Activated CD8-positive, alpha-beta T cell treated with anti-CD3 and anti-CD28 coated beads for 36 hours (primary cell): Measurements from ENCODE around the gene DNAAF2. TPM values are rescaled to one million over a fixed set of nuclear protein-coding genes. Genes with fewer than 3 reads are reported as not detected.
"Not testable (repeated sequence)": the region's sequence is repeated elsewhere in the genome, so short reads cannot be mapped to it uniquely, and the experiment has no call there.

ENCODE experiments used
- ATAC-seq: fragments of 200-7000 bp; cut with Tn5 transposase; one replicate; pipeline ENCODE4 v1.10.0; 2021; ENCODE audit warnings: mild to moderate bottlenecking, moderate library complexity
- CTCF ChIA-PET: fragments of 350-600 bp; sonication (Branson Sonifier 250); formaldehyde crosslinking; loops from one replicate; lab custom pipeline; 2021; ENCODE audit warnings: antibody characterized with exemption; lab: Charles Lee
- POLR2A ChIA-PET: fragments of 350-600 bp; sonication (Branson Sonifier 250); formaldehyde crosslinking; loops from one replicate; lab custom pipeline; 2021; ENCODE audit warnings: antibody characterized with exemption; lab: Charles Lee
- DNase-seq: peaks from one replicate; pipeline ENCODE4 v3.0.0-alpha.2; 2020
- H3K27ac Mint-ChIP-seq: one replicate; pipeline ENCODE4 v1.8.0; 2021; ENCODE audit warnings: mild to moderate bottlenecking, mixed read lengths
- H3K27me3 Mint-ChIP-seq: one replicate; pipeline ENCODE4 v1.8.0; 2021; ENCODE audit warnings: mixed read lengths
- H3K36me3 Mint-ChIP-seq: one replicate; pipeline ENCODE4 v1.8.0; 2021; ENCODE audit warnings: low read depth, mixed read lengths
- H3K4me1 Mint-ChIP-seq: one replicate; pipeline ENCODE4 v1.8.0; 2021; ENCODE audit warnings: low read depth, mixed read lengths
- H3K4me3 Mint-ChIP-seq: one replicate; pipeline ENCODE4 v1.8.0; 2021; ENCODE audit warnings: mild to moderate bottlenecking, moderate library complexity, mixed read lengths
- H3K9me3 Mint-ChIP-seq: one replicate; pipeline ENCODE4 v1.8.0; 2021; ENCODE audit warnings: mixed read lengths
- intact Hi-C: fragments of 100-400 bp; cut with micrococcal nuclease; formaldehyde crosslinking; loops from one replicate; pipeline ENCODE4 v1.10.0; 2022
- total RNA-seq, 2 experiments: library from RNA; stranded (reverse); gene quantifications; one replicate each; pipeline ENCODE4 v1.2.3, GENCODE V29; 2021
- TF ChIP-seq, protein P1 (sequence below): fragments of 200-600 bp; IDR thresholded peaks from one replicate; pipeline ENCODE4 v1.8.0; 2022; ENCODE audit warnings: antibody characterized with exemption, mild to moderate bottlenecking

The DNAAF2 gene
- total RNA-seq, 2 experiments from 2014 or later: 10.4 to 11.0 TPM

GRCh38 chr14:49622022-49622607, 12.9 kb downstream of the DNAAF2 start:
- Mint-ChIP-seq H3K36me3 (peaks cover 70% of the 10 kb centered on the region), H3K4me3 (peak overlapping the region; percentile 90), H3K27me3 (no peaks in the 10 kb centered on the region), H3K9me3 (no peaks in the 10 kb centered on the region), H3K4me1 (peaks cover 50% of the 10 kb centered on the region), H3K27ac (peak overlapping the region; percentile 98)
- ChIA-PET CTCF (interaction anchor here (1.3 to 3.9 kb wide), 5 partner anchors 11 to 240 kb away, joined by 3 to 30 read pairs (median 15); partner anchors contain the start of genes DNAAF2 and RPS29), POLR2A (interaction anchor here (1.9 to 5.7 kb wide), 8 partner anchors 8 to 36 kb away, joined by 4 to 60 read pairs (median 24); partner anchors contain the start of genes DNAAF2, LRR1 and RPS29)
- intact Hi-C loops: loop anchor here (10.0 kb wide), 1 partner anchor 493 kb away; the partner anchor contains the start of gene VCPKMT
- no peak for DNase-seq
- TF ChIP-seq, protein P1, sequence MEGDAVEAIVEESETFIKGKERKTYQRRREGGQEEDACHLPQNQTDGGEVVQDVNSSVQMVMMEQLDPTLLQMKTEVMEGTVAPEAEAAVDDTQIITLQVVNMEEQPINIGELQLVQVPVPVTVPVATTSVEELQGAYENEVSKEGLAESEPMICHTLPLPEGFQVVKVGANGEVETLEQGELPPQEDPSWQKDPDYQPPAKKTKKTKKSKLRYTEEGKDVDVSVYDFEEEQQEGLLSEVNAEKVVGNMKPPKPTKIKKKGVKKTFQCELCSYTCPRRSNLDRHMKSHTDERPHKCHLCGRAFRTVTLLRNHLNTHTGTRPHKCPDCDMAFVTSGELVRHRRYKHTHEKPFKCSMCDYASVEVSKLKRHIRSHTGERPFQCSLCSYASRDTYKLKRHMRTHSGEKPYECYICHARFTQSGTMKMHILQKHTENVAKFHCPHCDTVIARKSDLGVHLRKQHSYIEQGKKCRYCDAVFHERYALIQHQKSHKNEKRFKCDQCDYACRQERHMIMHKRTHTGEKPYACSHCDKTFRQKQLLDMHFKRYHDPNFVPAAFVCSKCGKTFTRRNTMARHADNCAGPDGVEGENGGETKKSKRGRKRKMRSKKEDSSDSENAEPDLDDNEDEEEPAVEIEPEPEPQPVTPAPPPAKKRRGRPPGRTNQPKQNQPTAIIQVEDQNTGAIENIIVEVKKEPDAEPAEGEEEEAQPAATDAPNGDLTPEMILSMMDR: no peak
- ATAC-seq: no peak

GRCh38 chr14:49621114-49621881, 13.7 kb downstream of the DNAAF2 start:
- ATAC-seq: peak; percentile 19
- CTCF ChIA-PET: interaction anchor here (1.3 to 3.9 kb wide), 11 partner anchors 9 to 241 kb away, joined by 3 to 30 read pairs (median 6); partner anchors contain the start of genes DNAAF2, KLHDC1, KLHDC2 and RPS29
- Mint-ChIP-seq H3K9me3 (no peaks in the 10 kb centered on the region), H3K36me3 (peaks cover 68% of the 10 kb centered on the region), H3K4me3 (peak overlapping the region; percentile 90), H3K4me1 (peaks cover 48% of the 10 kb centered on the region), H3K27ac (peak overlapping the region; percentile 98), H3K27me3 (no peaks in the 10 kb centered on the region)
- intact Hi-C loops: loop anchor here (2.0 to 10.0 kb wide), 2 partner anchors 14 to 494 kb away; partner anchors contain the start of genes DNAAF2 and VCPKMT
- TF ChIP-seq, protein P1: no peak
- POLR2A ChIA-PET: interaction anchor here (0.6 to 5.7 kb wide), 17 partner anchors 8 to 460 kb away, joined by 3 to 60 read pairs (median 6); partner anchors contain the start of genes DNAAF2, KLHDC2, LRR1 and NEMF
- DNase-seq: peak; percentile 78

DNA sequence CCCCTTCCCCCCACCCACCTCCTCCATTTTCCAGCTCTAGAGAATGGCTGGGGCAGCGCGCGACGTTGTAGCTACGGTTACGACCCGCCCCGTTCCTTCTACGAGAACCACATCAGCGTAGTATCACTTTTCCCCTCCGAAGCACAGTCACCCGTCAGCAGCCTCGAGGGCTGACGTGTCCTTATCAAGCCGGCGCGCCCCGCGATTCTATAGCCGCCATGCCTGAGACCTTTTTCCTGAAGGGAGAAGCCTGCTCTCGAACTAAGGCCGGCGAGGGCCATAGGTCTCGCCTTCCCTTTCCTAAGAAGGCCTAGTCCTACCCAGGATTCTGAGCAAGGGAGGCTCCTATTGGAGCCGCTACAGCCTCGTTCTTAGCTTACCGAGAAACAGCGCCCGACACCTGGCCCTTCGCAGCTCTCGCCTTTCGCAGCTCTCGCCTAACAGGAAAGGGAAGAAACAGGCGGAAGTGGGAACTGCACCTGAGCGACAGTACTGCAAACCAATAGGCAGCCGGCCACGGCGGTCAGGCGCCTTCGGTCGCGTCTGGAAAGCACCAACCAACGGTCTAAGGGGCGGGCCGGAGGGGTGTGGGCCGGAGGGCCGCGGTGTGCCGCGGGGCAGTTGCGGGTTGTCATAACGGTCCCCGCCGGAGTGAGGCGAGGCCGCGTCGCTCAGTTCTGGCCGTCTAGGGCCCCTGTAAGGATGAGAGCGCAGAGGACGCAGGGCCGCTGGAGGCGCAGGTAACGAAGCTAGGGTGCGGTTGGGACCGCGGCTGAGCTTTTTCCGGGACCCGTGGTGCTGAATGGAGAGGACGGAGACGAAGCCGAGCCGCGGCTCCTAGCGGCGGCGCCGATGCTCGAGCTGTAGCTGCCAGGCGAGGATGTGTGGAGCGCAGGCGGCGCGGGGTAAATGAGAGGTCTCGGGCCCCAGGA, 14.6 kb downstream of the DNAAF2 start, which contains the start of the genes MGAT2 and RPL36AL:
Gene MGAT2 (plus strand): TSS at position 618 of the 932 bp plus-strand sequence. CDS start 470 bp downstream, outside the sequence.
Gene RPL36AL (minus strand): TSS at position 445 of the 932 bp plus-strand sequence. CDS start 1,522 bp downstream, outside the sequence.
- no peaks in the 10 kb centered on the region for H3K27me3 Mint-ChIP-seq
- ATAC-seq (peak; percentile 91), DNase-seq (peak; percentile 95)
- H3K27ac Mint-ChIP-seq: peak within 1 kb of the TSS; percentile 98
- H3K4me1 Mint-ChIP-seq: peaks cover 44% of the 10 kb centered on the region
- H3K36me3 Mint-ChIP-seq: peaks cover 67% of the 10 kb centered on the region
- TF ChIP-seq, protein P1: no peak
- intact Hi-C loops: loop anchor here (2.0 to 10.0 kb wide), 2 partner anchors 14 to 494 kb away; partner anchors contain the start of genes DNAAF2 and VCPKMT
- POLR2A ChIA-PET: interaction anchor here (0.6 to 5.7 kb wide), 21 partner anchors 9 to 461 kb away, joined by 3 to 60 read pairs (median 4); partner anchors contain the start of genes DNAAF2, KLHDC1, KLHDC2 and LRR1
- no peaks in the 10 kb centered on the region for H3K9me3 Mint-ChIP-seq
- CTCF ChIA-PET: interaction anchor here (0.7 to 3.9 kb wide), 19 partner anchors 8 to 242 kb away, joined by 3 to 30 read pairs (median 4); partner anchors contain the start of genes DNAAF2, KLHDC1, KLHDC2 and POLE2
- H3K4me3 Mint-ChIP-seq: peak within 1 kb of the TSS; percentile 90

GRCh38 chr14:49619730-49620129, 15.3 kb downstream of the DNAAF2 start:
- intact Hi-C loops: loop anchor here (1.0 to 10.0 kb wide), 3 partner anchors 15 to 495 kb away; partner anchors contain the start of genes DNAAF2 and VCPKMT
- POLR2A ChIA-PET: interaction anchor here (0.6 to 5.7 kb wide), 13 partner anchors 9 to 245 kb away, joined by 3 to 60 read pairs (median 11); partner anchors contain the start of genes DNAAF2, KLHDC1, LRR1 and NEMF
- H3K27ac Mint-ChIP-seq: peak overlapping the region; percentile 98
- TF ChIP-seq, protein P1: no peak
- DNase-seq (no peak), ATAC-seq (no peak)
- H3K36me3 Mint-ChIP-seq: peaks cover 66% of the 10 kb centered on the region
- CTCF ChIA-PET: interaction anchor here (0.7 to 3.9 kb wide), 16 partner anchors 9 to 242 kb away, joined by 3 to 30 read pairs (median 4); partner anchors contain the start of genes DNAAF2, KLHDC1, KLHDC2 and POLE2
- H3K27me3 Mint-ChIP-seq: no peaks in the 10 kb centered on the region
- no peaks in the 10 kb centered on the region for H3K9me3 Mint-ChIP-seq
- H3K4me3 Mint-ChIP-seq: peak overlapping the region; percentile 90
- H3K4me1 Mint-ChIP-seq: peaks cover 39% of the 10 kb centered on the region

GRCh38 chr14:49619273-49619672, 15.8 kb downstream of the DNAAF2 start:
- not testable (repeated sequence) for ATAC-seq, DNase-seq, H3K27me3 Mint-ChIP-seq, H3K9me3 Mint-ChIP-seq
- Mint-ChIP-seq H3K4me3 (peak overlapping the region; percentile 90), H3K36me3 (peaks cover 63% of the 10 kb centered on the region), H3K27ac (peak overlapping the region; percentile 98), H3K4me1 (peaks cover 36% of the 10 kb centered on the region)
- ChIA-PET POLR2A (interaction anchor here (0.6 to 5.7 kb wide), 6 partner anchors 13 to 42 kb away, joined by 3 to 60 read pairs (median 36); partner anchors contain the start of genes DNAAF2, LRR1 and RPS29), CTCF (interaction anchor here (1.9 to 3.9 kb wide), 3 partner anchors 13 to 149 kb away, joined by 8 to 30 read pairs (median 15); partner anchors contain the start of genes DNAAF2 and KLHDC2)
- intact Hi-C loops: loop anchor here (1.0 kb wide), 1 partner anchor 20 kb away; no protein-coding TSS in a partner anchor
